Raji (cell line): ENCODE results near the gene KANK4.

Experiments used
- POLR2A ChIP-seq: IDR thresholded peaks from 2 replicates; pipeline ENCODE4 v1.6.1; 2011; ENCODE audit warnings: low read depth, low read length, control low read depth; ENCODE audit not compliant: insufficient read depth

The KANK4 gene

GRCh38 chr1:62240651-62241370, 78.4 kb downstream of the KANK4 start:
- no peak for TF ChIP-seq POLR2A

DNA sequence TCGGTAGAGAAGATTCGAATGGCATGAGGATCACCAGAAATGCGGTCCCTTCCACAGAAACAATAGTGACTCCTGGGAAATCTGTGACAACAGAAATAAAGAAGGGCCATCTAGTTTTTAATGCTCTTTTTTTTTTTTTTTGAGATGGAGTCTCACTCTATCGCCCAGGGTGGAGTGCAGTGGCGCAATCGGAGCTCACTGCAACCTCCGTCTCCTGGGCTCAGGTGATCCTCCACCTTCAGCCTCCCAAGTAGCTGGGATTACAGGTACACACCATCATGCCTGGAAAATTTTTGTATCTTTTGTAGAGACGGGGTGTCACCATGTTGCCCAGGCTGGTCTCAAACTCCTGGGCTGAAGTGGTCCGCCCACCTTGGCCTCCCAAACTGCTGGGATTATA, 80.7 kb downstream of the KANK4 start:
- TF ChIP-seq POLR2A = no peak

DNA sequence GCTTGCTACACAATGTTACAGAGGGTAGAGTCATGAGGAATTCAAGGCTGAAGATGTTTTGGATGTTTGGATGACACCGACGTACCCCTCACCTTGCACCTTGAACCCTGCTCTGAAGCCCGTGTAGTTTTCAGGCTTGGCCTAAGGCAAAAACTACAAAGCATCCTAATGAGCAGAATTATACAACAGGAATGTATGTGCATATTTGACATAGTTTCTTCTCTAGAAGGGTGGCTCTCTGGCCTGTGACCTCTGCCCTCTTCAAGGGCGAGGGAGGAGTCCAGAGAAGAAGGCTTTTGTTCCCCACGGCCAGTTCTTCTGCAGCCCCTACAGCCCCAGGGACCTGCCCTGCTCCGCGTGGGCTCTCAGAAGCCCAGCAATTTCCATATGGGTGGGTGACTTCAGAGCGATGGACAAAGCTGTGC, 81.3 kb downstream of the KANK4 start:
- TF ChIP-seq POLR2A = no peak

- no peak for TF ChIP-seq POLR2A
Measured at GRCh38 chr1:62237361-62237760, 81.9 kb downstream of the KANK4 start.

DNA sequence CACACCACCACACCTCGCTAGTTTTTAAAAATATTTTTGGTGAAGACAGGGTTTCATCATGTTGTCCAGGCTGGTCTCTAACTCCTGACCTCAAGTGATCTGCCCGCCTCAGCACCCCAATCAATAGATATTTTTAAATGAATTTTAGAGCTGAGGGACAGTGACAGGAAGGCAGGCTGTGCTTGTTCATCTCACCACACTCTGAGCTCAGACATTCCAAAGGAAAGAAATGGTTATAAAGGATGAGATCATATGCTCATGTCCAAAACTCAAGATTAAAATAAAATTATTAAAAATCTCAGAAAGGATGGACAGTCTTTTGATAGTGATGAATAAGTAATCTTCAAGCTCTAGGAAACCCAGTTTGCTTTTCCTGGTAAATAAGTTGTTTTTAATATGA, 83.7 kb downstream of the KANK4 start:
- TF ChIP-seq POLR2A = no peak

DNA sequence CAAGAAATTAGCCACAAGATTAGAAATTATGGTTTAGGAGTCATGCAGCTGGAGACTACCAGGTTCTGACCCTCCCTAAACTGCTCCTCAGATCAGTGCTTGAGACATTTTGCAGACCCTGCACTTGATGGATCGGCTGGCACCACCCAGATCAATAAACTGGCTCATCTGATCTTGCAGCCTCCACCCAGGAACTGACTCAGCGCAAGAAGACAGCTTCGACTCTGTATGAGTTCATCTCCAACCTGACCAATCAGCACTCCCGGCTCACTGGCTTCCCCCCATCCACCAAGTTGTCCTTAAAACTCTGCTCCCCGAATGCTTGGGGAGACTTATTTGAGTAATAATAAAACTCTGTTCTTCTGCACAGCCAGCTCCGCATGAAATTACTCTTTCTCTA, 84.5 kb downstream of the KANK4 start:
- TF ChIP-seq POLR2A = no peak

DNA sequence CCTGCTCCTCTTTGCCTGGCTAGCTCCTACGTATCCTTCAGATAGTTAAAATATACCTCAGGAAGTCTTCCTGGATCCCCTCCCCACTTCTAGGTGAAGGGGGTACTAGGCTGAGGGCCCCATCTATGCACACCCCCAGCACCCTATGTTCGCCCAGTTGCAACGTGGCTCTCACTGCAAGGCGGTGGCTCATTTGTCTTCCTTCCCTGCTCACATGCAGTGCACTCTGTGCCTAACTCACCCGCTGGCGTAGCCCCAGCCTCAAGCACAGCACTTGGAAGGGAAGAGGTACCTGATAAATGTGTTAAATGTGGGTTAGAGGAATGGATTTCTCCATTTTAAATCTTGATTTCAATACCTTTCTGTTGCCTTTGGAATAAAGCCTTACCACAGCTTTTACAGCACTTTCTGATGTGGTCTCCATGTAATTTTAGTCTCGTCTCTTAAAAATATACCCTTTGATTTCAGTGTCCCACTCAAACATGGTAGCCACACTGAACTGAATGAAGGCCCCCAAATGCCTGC, 85.2 kb downstream of the KANK4 start:
- TF ChIP-seq POLR2A = no peak

- TF ChIP-seq POLR2A = no peak
Measured at GRCh38 chr1:62232871-62233278, 86.4 kb downstream of the KANK4 start.

DNA sequence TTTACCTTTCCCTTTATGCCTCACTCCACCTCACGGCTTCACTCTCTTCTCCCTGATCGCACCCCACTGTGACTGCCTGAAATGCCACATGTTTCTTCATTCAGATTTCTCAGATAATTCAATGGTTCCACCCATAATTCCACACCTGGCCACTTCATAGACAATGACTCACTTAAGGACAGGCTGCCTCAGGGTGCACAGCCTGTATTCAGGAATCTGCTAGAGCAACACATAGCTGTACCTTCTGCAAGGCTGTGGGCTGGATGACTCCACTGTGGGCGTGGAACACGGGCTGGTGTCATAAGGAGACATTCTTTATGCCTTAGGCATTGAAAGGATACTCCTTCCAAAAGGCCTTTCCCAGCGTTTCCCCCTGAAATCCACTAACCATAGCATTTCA, 88.5 kb downstream of the KANK4 start:
- TF ChIP-seq POLR2A = no peak

GRCh38 chr1:62229932-62230331, 89.3 kb downstream of the KANK4 start:
- TF ChIP-seq POLR2A = no peak

- TF ChIP-seq POLR2A = no peak
Measured at GRCh38 chr1:62229468-62229867, 89.8 kb downstream of the KANK4 start.

DNA sequence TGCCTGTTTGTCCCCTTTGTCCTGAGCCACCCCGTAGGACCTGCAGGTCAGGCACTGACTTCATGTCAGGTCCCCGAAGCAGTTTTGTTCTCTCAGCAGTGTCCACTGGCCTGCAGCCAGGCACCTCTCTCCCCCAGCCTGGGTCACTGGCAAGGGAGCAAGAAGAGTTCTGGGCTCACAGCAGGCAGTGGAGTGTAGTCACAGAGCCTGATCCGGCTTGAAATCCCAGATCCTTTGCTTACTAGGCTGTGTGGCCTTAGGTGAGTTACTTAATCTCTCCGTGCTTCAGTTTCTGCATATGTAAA, 90.4 kb downstream of the KANK4 start:
- no peak for TF ChIP-seq POLR2A

DNA sequence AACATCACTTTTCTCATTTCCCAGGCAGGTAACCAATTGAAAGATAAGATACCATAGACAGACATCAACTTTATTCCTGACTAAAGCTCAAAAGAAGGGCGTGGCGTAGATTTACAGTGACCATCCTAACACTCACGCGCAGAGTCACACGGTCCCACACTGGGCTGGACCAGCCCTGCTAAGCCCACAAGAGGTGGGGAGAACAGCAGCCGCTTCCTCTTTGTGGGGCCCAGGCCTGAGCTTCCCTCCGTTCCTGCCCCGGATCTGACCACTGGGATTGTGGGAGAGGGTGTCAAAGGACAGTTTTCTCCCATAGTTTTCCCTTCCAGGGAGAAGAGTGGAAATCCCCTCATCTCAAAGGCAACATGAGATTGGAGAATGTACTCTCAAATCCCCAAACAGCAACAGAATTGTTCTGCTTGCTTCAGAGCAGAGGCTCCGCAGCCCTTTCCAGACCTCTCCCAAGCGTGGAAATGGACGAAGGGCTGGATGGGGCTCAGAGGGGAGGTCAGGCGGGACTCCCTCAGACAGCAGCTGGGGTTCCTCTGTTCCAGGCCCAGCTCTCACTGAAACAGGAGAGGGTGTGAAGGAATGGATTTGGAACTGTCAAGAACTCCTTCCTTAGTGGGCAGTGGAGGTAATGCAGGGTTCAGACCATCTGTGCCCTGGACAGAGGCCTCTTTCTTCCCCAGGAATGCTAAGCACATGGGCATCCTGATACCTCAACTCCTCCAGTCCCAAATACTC, 90.9 kb downstream of the KANK4 start:
- TF ChIP-seq POLR2A = no peak

- no peak for TF ChIP-seq POLR2A
Measured at GRCh38 chr1:62227496-62227895, 91.7 kb downstream of the KANK4 start.

DNA sequence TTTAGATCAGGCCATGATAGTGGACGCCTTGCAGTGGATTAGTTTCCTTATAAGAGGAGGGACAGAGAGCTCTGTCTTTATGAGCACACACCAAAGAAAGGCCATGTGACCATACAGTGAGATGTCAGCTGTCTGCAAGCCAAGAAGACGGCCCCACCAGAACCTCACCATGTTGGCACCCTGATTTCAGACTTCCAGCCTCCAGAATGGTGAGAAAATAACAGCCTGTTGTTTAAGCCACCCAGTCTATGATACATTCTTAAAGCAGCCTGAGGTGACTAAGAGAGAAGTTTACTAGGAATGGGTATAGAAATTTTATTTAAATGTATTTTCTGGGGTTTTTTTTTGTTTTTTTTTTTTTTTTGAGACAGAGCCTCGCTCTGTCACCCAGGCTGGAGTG, 95.1 kb downstream of the KANK4 start:
- TF ChIP-seq POLR2A = no peak

DNA sequence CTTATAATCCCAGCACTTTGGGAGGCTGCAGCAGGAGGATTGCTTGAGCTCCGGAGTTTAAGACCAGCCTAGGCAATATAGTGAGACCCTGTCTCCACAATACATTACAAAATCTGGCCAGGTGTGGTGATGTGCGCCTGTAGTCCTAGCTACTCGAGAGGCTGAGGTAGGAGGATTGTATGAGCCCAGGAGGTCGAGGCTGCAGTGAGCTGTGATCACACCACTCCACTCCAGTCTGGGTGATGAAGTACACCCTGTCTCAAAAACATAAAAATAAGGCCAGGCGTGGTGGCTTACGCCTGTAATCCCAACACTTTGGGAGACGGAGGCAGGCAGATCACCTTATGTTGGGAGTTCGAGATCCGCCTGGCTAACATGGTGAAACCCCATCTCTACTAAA, 96.9 kb downstream of the KANK4 start:
- TF ChIP-seq POLR2A = no peak
